GM18502 (cell line): ENCODE data around the gene TRPM5.
A peak's percentile ranks its signal among the peaks of the same experiment; 100 is the strongest.

ENCODE experiments used
- ATAC-seq: cut with Tn5 transposase; IDR thresholded peaks from one replicate; pipeline ENCODE4 v1.9.1; 2021; ENCODE audit warnings: mild to moderate bottlenecking; ENCODE audit not compliant: unreplicated experiment, poor library complexity

TRPM5 gene

GRCh38 chr11:2471048-2471803, 26.9 kb upstream of the TRPM5 start:
- no peak for ATAC-seq

- ATAC-seq: no peak
Measured at GRCh38 chr11:2470495-2470894, 26.2 kb upstream of the TRPM5 start.

- ATAC-seq: no peak
Measured at GRCh38 chr11:2468363-2469235, 24.3 kb upstream of the TRPM5 start.

GRCh38 chr11:2467695-2468055, 23.4 kb upstream of the TRPM5 start:
- no peak for ATAC-seq

- peak; percentile 65 for ATAC-seq
Measured at GRCh38 chr11:2466869-2467694, 22.8 kb upstream of the TRPM5 start.

GRCh38 chr11:2466069-2466801, 21.9 kb upstream of the TRPM5 start:
- no peak for ATAC-seq

GRCh38 chr11:2465202-2466068, 21.1 kb upstream of the TRPM5 start:
- ATAC-seq: no peak

GRCh38 chr11:2464451-2465165, 20.3 kb upstream of the TRPM5 start:
- ATAC-seq: no peak

GRCh38 chr11:2463766-2464277, 19.5 kb upstream of the TRPM5 start:
- no peak for ATAC-seq

- no peak for ATAC-seq
Measured at GRCh38 chr11:2462986-2463765, 18.9 kb upstream of the TRPM5 start.

GRCh38 chr11:2462543-2462985, 18.2 kb upstream of the TRPM5 start:
- ATAC-seq: no peak

- no peak for ATAC-seq
Measured at GRCh38 chr11:2461956-2462542, 17.7 kb upstream of the TRPM5 start.

- ATAC-seq: no peak
Measured at GRCh38 chr11:2461253-2461955, 17.1 kb upstream of the TRPM5 start.

- no peak for ATAC-seq
Measured at GRCh38 chr11:2460540-2461252, 16.4 kb upstream of the TRPM5 start.

- no peak for ATAC-seq
Measured at GRCh38 chr11:2459796-2460531, 15.7 kb upstream of the TRPM5 start.
